GM04504 (cell line): ENCODE results near the gene CPXM1.
"Not testable (repeated sequence)": the region's sequence is repeated elsewhere in the genome, so short reads cannot be mapped to it uniquely, and the experiment has no call there.

Experiments
- DNase-seq: peaks from one replicate; pipeline ENCODE4 v3.0.0-alpha.2; 2012; ENCODE audit warnings: low read depth

The CPXM1 gene

GRCh38 chr20:2799688-2800520 is 523 bp downstream of the CPXM1 start:
- no peak for DNase-seq

- DNase-seq = no peak
Measured at GRCh38 chr20:2799271-2799670, 1.2 kb downstream of the CPXM1 start.

- no peak for DNase-seq
Measured at GRCh38 chr20:2798814-2799213, 1.6 kb downstream of the CPXM1 start.

- no peak for DNase-seq
Measured at GRCh38 chr20:2798095-2798805, 2.2 kb downstream of the CPXM1 start.

GRCh38 chr20:2797136-2797983 is 3.1 kb downstream of the CPXM1 start:
- no peak for DNase-seq

GRCh38 chr20:2796011-2796660 is 4.3 kb downstream of the CPXM1 start:
- no peak for DNase-seq

GRCh38 chr20:2795451-2795850 is 5.0 kb downstream of the CPXM1 start:
- no peak for DNase-seq

GRCh38 chr20:2794866-2795447 is 5.5 kb downstream of the CPXM1 start:
- DNase-seq = no peak

- DNase-seq = no peak
Measured at GRCh38 chr20:2794202-2794748, 6.2 kb downstream of the CPXM1 start.

GRCh38 chr20:2793471-2793870 is 7.0 kb downstream of the CPXM1 start:
- DNase-seq = no peak

- DNase-seq = no peak
Measured at GRCh38 chr20:2783908-2784566, 16.4 kb downstream of the CPXM1 start.

- no peak for DNase-seq
Measured at GRCh38 chr20:2780948-2781347, 19.5 kb downstream of the CPXM1 start.

GRCh38 chr20:2778602-2779321 is 21.7 kb downstream of the CPXM1 start:
- DNase-seq = no peak

- DNase-seq = no peak
Measured at GRCh38 chr20:2775139-2775538, 25.3 kb downstream of the CPXM1 start.

- DNase-seq = no peak
Measured at GRCh38 chr20:2773812-2774211, 26.6 kb downstream of the CPXM1 start.

- DNase-seq = no peak
Measured at GRCh38 chr20:2771631-2772080, 28.8 kb downstream of the CPXM1 start.

GRCh38 chr20:2770091-2770490 is 30.3 kb downstream of the CPXM1 start:
- not testable (repeated sequence) for DNase-seq

- no peak for DNase-seq
Measured at GRCh38 chr20:2768632-2769015, 31.8 kb downstream of the CPXM1 start.

- DNase-seq = no peak
Measured at GRCh38 chr20:2767768-2768631, 32.4 kb downstream of the CPXM1 start.
